ENCODE results near the gene KSR2. TPM values are rescaled to one million over a fixed set of nuclear protein-coding genes. Genes with fewer than 3 reads are reported as not detected.
"Not testable (repeated sequence)": the region's sequence is repeated elsewhere in the genome, so short reads cannot be mapped to it uniquely, and the experiment has no call there.

Gene KSR2
- 0.08 and 0.16 TPM in 2 replicates for total RNA-seq (2014; rRNA removed; shearing (Covaris generic))

GRCh38 chr12:117968826-117969659, at the start of gene KSR2:
Gene KSR2, minus strand, starts transcription at chr12:117968990. Its CDS starts 735 bp downstream, at chr12:117968255.
- DNase-seq (ENCODE audit: low spot score) = peak; percentile 84

- DNase-seq (ENCODE audit: low spot score) = no peak
Measured at GRCh38 chr12:118017926-118018325, 49.1 kb upstream of the KSR2 start.

- DNase-seq (ENCODE audit: low spot score) = peak; percentile 98
Measured at GRCh38 chr12:118016424-118017264, 47.9 kb upstream of the KSR2 start, which contains the start of gene RFC5. Gene RFC5, plus strand, starts transcription at chr12:118016703. Its CDS starts 125 bp downstream, at chr12:118016828.

GRCh38 chr12:118015944-118016343, 47.2 kb upstream of the KSR2 start:
- no peak for DNase-seq (ENCODE audit: low spot score)

- DNase-seq (ENCODE audit: low spot score) = no peak
Measured at GRCh38 chr12:118015306-118015705, 46.5 kb upstream of the KSR2 start.

- no peak for DNase-seq (ENCODE audit: low spot score)
Measured at GRCh38 chr12:118013283-118013682, 44.5 kb upstream of the KSR2 start.

- no peak for DNase-seq (ENCODE audit: low spot score)
Measured at GRCh38 chr12:118011961-118012360, 43.2 kb upstream of the KSR2 start.

GRCh38 chr12:118011377-118011776, 42.6 kb upstream of the KSR2 start:
- no peak for DNase-seq (ENCODE audit: low spot score)

- no peak for DNase-seq (ENCODE audit: low spot score)
Measured at GRCh38 chr12:118010903-118011302, 42.1 kb upstream of the KSR2 start.

GRCh38 chr12:117999806-118000205, 31.0 kb upstream of the KSR2 start:
- not testable (repeated sequence) for DNase-seq (ENCODE audit: low spot score)

- DNase-seq (ENCODE audit: low spot score) = no peak
Measured at GRCh38 chr12:117998719-117999118, 29.9 kb upstream of the KSR2 start.

- no peak for DNase-seq (ENCODE audit: low spot score)
Measured at GRCh38 chr12:117994551-117995438, 26.0 kb upstream of the KSR2 start.

GRCh38 chr12:117986705-117987469, 18.1 kb upstream of the KSR2 start:
- peak; percentile 42 for DNase-seq (ENCODE audit: low spot score)

- no peak for DNase-seq (ENCODE audit: low spot score)
Measured at GRCh38 chr12:117985182-117985581, 16.4 kb upstream of the KSR2 start.

- no peak for DNase-seq (ENCODE audit: low spot score)
Measured at GRCh38 chr12:117981267-117981666, 12.5 kb upstream of the KSR2 start.

GRCh38 chr12:117980616-117981015, 11.8 kb upstream of the KSR2 start:
- no peak for DNase-seq (ENCODE audit: low spot score)

GRCh38 chr12:117977373-117977772, 8.6 kb upstream of the KSR2 start:
- DNase-seq (ENCODE audit: low spot score) = no peak

- DNase-seq (ENCODE audit: low spot score) = no peak
Measured at GRCh38 chr12:117975006-117975405, 6.2 kb upstream of the KSR2 start.

- DNase-seq (ENCODE audit: low spot score) = peak; percentile 52
Measured at GRCh38 chr12:117972301-117972700, 3.5 kb upstream of the KSR2 start.

GRCh38 chr12:117970334-117970733, 1.5 kb upstream of the KSR2 start:
- peak; percentile 10 for DNase-seq (ENCODE audit: low spot score)
